Erythroblast (primary cell): ENCODE results near the gene TCF4.

Source experiments
- GATA1 ChIP-seq: IDR thresholded peaks from 2 replicates; pipeline ENCODE4 v1.6.1; 2011; ENCODE audit warnings: low read depth, mild to moderate bottlenecking, control low read depth, low read length, moderate library complexity
- POLR2A ChIP-seq: IDR thresholded peaks from 2 replicates; pipeline ENCODE4 v1.6.1; 2011; ENCODE audit warnings: mild to moderate bottlenecking, low read length

GRCh38 chr18:55625901-55626300, 37.9 kb upstream of the TCF4 start:
- no peak for TF ChIP-seq POLR2A
- TF ChIP-seq GATA1: no peak
